Measurements from ENCODE around the gene ZXDC.

ZXDC gene

DNA sequence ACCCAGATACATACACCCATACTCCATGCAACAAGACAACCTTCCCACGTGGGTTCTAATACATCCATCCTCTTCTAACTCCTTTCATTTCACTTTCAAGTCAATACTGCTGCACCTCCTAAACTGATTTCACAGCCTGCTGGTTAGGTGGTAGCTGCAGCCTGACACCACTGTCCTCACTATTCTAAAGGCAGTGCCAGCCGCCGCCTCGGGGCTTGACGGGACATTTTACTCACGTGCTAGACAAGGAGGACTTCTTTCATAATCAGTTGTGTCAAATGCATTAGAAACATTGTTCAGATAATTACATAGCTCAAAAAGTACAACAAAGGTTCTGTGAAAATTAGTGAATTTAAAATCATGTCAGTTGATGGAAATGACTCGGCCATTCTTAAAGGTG lies 35.6 kb upstream of the ZXDC start:
- ChIA-PET POLR2A (no interaction called here), CTCF (interaction anchor here (6.1 kb wide), 1 partner anchor 10 kb away, joined by 68 read pairs; the partner anchor contains the start of gene CHST13)
- DNase-seq (ENCODE audit: low read depth, low spot score): no peak
- H3K4me3 ChIP-seq (ENCODE audit: low read depth, low read length): no peak overlapping the region
- TF ChIP-seq, protein P1, sequence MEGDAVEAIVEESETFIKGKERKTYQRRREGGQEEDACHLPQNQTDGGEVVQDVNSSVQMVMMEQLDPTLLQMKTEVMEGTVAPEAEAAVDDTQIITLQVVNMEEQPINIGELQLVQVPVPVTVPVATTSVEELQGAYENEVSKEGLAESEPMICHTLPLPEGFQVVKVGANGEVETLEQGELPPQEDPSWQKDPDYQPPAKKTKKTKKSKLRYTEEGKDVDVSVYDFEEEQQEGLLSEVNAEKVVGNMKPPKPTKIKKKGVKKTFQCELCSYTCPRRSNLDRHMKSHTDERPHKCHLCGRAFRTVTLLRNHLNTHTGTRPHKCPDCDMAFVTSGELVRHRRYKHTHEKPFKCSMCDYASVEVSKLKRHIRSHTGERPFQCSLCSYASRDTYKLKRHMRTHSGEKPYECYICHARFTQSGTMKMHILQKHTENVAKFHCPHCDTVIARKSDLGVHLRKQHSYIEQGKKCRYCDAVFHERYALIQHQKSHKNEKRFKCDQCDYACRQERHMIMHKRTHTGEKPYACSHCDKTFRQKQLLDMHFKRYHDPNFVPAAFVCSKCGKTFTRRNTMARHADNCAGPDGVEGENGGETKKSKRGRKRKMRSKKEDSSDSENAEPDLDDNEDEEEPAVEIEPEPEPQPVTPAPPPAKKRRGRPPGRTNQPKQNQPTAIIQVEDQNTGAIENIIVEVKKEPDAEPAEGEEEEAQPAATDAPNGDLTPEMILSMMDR (IDR thresholded peaks at IDR 0.05; ENCODE audit: insufficient read depth, low read length, missing control alignments): no peak

DNA sequence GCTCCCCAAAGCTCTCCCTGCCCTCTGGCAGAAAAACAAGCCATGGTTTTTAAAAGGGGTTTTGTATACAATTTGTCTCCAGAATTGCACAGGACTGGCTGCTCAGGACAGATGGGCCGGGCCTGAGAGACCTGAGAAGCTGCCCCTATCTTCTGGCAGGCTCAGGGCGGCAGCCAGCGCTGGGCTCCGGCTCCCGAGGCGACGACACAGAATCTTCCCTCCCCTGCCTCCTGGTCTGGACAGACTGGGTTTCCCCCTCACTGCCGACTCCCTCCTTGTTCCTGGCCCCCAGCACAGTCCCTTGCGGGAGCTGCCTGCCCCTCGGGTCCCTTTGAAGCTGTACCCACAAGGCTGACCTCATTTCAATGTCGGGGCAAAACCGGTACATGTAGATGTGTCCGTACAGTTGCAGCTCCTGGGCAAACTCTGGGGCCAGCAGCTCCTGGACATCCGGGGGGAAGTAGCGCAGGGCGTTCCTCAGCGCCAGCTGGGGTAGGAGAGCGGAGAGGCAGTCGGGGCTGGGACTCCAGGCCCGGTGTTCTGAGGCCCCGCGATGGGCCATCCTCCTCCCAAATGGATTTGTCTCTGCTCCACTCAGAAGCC lies 34.7 kb upstream of the ZXDC start:
- DNase-seq (ENCODE audit: low read depth, low spot score): no peak
- ChIA-PET POLR2A (no interaction called here), CTCF (interaction anchor here (6.1 kb wide), 1 partner anchor 11 kb away, joined by 68 read pairs; the partner anchor contains the start of gene CHST13)
- TF ChIP-seq, protein P1 (IDR thresholded peaks at IDR 0.05; ENCODE audit: insufficient read depth, low read length, missing control alignments): no peak
- H3K4me3 ChIP-seq (ENCODE audit: low read depth, low read length): no peak overlapping the region

DNA sequence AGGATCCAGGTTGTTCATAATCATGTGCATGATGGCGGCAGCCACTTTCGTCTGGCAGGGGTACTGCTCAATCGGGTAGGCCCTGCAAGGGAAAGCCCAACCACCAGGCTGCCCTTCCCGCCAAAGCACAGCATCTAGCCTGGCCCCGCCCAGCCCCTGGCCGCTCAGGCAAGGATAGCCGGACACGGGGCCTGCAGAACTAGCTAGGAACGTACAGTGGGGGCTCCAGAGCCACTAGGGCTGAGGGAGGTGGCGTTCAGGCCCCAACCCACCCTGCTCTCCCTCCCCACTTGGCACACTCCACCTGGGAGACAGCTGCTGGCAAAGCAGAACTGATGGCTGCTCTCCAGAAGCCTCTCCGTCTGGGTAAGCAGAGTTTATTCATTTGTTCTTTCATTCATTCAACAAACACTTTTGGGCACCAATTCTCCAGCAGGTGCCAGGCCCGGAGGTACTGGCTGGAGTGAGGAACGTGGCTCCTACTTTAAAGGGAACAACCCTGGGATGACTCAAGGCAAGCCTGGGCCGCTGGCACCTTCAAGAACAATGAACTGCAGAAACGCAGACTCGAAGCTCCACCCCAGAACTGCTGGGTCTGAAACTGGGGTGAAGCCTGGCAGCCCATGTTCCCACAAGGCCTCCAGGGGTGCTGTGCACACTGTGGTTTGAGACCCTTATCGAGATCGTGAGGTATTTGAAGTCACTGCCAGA lies 34.1 kb upstream of the ZXDC start:
- ChIA-PET POLR2A (no interaction called here), CTCF (interaction anchor here (1.4 to 6.1 kb wide), 3 partner anchors 11 to 946 kb away, joined by 3 to 68 read pairs (median 4); partner anchors contain the start of gene CHST13)
- TF ChIP-seq, protein P1 (IDR thresholded peaks at IDR 0.05; ENCODE audit: insufficient read depth, low read length, missing control alignments): no peak
- no peak overlapping the region for H3K4me3 ChIP-seq (ENCODE audit: low read depth, low read length)
- no peak for DNase-seq (ENCODE audit: low read depth, low spot score)

DNA sequence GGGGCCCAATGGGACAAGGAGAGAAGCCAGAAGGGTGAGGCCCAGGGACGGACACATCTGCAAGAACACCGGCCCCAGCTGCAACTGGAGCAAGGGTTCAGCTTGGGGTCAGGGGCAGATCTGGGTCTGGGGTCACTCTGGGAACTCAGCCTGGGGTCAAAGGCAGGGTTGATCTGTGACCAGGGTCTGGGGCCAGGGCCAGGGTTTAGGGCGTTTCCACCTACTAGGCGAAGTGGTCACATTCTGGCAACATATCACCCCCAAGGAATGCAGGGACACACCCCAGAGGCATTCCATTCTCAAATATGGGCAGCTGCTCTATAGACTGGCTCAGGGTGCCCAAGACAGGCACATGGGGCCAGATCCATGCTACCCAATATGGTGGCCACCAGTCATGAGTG lies 32.9 kb upstream of the ZXDC start:
- no peak for DNase-seq (ENCODE audit: low read depth, low spot score)
- no peak overlapping the region for H3K4me3 ChIP-seq (ENCODE audit: low read depth, low read length)
- POLR2A ChIA-PET: no interaction called here
- CTCF ChIA-PET: interaction anchor here (1.1 to 6.1 kb wide), 4 partner anchors 13 to 947 kb away, joined by 3 to 68 read pairs (median 4); partner anchors contain the start of gene CHST13
- TF ChIP-seq, protein P1 (IDR thresholded peaks at IDR 0.05; ENCODE audit: insufficient read depth, low read length, missing control alignments): no peak

DNA sequence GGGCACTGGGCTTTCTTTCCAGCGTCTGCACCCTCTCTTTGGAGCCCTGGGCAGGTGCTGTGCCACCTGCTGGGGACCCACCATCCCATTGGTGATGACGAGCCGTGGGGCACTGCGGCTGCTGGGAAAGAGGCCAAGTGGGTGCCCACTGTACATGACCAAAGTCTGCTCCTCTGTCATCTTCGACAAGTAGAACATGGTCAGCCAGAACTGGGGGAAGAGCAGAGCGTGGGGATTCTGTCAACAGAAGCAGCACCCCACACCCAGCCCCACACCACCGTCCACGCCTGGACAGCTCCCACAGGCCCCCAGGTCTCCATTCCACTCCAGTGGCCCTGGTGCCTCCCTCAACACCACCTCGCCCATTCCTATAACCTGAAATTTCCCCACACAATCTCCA lies 32.2 kb upstream of the ZXDC start:
- DNase-seq (ENCODE audit: low read depth, low spot score): no peak
- ChIA-PET CTCF (interaction anchor here (1.1 to 1.3 kb wide), 2 partner anchors 15 to 374 kb away, joined by 4 to 5 read pairs; no protein-coding TSS in a partner anchor), POLR2A (no interaction called here)
- TF ChIP-seq, protein P1 (IDR thresholded peaks at IDR 0.05; ENCODE audit: insufficient read depth, low read length, missing control alignments): no peak
- no peak overlapping the region for H3K4me3 ChIP-seq (ENCODE audit: low read depth, low read length)

DNA sequence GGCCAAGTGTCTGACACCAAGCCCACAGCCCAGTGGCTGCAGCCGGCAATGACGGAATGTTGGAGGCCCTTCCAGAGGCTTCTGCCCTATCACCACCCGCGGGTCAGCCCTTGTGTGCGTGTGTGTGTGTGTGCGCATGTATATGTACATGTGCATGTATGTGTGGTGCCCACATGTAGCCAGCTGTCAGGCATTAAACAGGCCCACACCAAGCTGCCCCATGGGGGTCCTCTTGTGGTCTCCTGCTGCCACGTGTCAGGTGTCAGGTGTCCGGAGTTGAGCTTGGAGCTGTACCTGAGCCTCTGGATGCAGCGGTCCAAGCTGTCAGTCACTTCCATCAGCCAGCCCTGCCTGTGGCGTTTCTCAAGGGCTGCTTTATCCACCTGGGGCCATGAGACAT lies 28.0 kb upstream of the ZXDC start:
- no peak for DNase-seq (ENCODE audit: low read depth, low spot score)
- CTCF ChIA-PET: interaction anchor here (1.2 to 2.4 kb wide), 2 partner anchors 15 to 18 kb away, joined by 3 to 10 read pairs; no protein-coding TSS in a partner anchor
- TF ChIP-seq, protein P1 (IDR thresholded peaks at IDR 0.05; ENCODE audit: insufficient read depth, low read length, missing control alignments): no peak
- POLR2A ChIA-PET: no interaction called here
- H3K4me3 ChIP-seq (ENCODE audit: low read depth, low read length): no peak overlapping the region

Measured in AG04449 (cell line).